ENCODE measurements around the gene HNRNPH3. TPM values are rescaled to one million over a fixed set of nuclear protein-coding genes. Genes with fewer than 3 reads are reported as not detected.
A peak's percentile ranks its signal among the peaks of the same experiment; 100 is the strongest.

HNRNPH3 gene
- polyA plus RNA-seq, 4 donors: 289 to 409 (median 372) TPM

DNA sequence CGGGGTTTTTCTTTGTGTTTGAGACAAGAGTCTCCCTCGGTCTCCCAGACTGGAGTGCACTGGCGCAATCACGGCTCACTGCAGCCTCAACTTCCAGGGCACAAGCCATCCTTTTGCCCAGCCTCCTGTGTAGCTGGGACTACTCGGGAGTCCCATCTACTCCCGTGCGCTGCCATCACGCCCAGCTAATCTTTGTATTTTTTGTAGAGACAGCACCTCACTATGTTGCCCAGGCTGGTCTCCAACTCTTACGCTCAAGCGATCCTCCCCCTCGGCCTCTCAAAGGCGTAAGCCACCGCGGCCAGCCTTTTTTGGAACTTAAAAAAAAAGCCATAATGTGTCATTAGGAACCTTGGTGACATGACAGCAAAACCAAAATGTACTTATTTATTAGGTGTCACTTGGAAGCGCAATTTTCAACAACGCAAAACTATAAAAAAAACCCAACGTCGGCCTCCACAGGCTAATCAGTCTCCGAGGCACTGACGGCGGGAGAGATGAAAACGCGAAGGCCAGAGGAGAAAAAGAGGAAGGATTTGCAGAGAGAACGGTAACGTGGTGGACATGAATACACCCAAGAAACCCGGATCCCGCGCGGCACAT, 911 bp upstream of the HNRNPH3 start:
- no peak for DNase-seq (ENCODE audit: low read depth in 4 of 4, low spot score in 3 of 4)

- peak in 3 of 4 donors; percentile 74 to 78 (median 74) for DNase-seq (ENCODE audit: low read depth in 4 of 4, low spot score in 3 of 4)
Observed at GRCh38 chr10:68332259-68333057, 594 bp downstream of the HNRNPH3 start, which contains the start of gene PBLD. PBLD (minus strand) TSS chr10:68332928; CDS start chr10:68306844, 26,084 bp downstream.

- DNase-seq (ENCODE audit: low read depth in 4 of 4, low spot score in 3 of 4): no peak
Observed at GRCh38 chr10:68333058-68333395, 1.2 kb downstream of the HNRNPH3 start.

- no peak for DNase-seq (ENCODE audit: low read depth in 4 of 4, low spot score in 3 of 4)
Observed at GRCh38 chr10:68333440-68334431, 1.9 kb downstream of the HNRNPH3 start.

GRCh38 chr10:68334672-68335467, 3.0 kb downstream of the HNRNPH3 start:
- no peak for DNase-seq (ENCODE audit: low read depth in 4 of 4, low spot score in 3 of 4)

DNA sequence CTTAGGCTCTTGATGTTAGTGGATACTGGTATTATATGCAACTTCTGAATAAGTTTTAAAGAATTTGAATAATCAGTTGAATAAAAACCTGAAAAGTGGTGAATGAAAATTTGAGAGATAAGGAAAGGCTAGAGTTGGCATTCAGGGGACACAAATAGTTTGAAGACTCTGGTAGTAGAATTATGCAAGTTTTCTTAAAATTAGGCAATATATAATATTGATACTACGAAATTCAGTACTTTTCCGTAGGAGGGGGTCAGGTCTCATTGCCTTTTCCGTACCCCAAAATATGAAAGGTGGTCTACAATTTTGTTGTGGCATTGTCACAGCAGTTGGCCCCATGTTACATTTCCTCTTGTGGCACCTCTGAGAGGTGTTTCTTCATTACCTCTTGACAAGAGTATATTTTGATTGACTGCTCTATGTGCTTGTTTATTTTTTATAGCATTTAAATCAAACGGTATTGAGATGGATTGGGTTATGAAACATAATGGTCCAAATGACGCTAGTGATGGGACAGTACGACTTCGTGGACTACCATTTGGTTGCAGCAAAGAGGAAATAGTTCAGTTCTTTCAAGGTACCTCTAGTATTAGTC, 5.0 kb downstream of the HNRNPH3 start:
- DNase-seq (ENCODE audit: low read depth in 4 of 4, low spot score in 3 of 4): no peak

GRCh38 chr10:68340358-68341080, 8.7 kb downstream of the HNRNPH3 start:
- no peak for DNase-seq (ENCODE audit: low read depth in 4 of 4, low spot score in 3 of 4)

DNA sequence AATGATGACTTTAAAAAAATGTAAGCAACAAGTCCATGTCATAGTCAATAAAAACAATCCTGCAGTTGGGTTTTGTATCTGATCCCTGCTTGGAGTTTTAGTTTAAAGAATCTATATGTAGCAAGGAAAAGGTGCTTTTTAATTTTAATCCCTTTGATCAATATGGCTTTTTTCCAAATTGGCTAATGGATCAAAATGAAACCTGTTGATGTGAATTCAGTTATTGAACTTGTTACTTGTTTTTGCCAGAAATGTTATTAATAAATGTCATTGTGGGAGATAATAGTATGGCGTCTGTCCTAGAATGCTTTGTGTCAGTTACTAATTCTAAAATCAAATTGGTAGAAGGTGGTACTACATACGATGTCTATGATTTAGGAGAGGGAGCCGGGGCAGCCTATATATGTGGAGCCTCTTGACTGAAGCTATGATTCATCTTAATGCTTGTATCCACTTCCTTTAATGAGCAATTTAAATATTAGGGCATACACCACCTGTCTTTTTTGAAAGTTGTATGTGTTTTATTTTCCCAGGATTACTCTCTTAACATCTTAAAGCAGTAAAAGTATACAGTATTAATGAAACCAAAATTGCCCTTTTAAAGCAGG, 11.1 kb downstream of the HNRNPH3 start:
- no peak for DNase-seq (ENCODE audit: low read depth in 4 of 4, low spot score in 3 of 4)

GRCh38 chr10:68345621-68346020, 13.8 kb downstream of the HNRNPH3 start:
- DNase-seq (ENCODE audit: low read depth in 4 of 4, low spot score in 3 of 4): no peak

DNA sequence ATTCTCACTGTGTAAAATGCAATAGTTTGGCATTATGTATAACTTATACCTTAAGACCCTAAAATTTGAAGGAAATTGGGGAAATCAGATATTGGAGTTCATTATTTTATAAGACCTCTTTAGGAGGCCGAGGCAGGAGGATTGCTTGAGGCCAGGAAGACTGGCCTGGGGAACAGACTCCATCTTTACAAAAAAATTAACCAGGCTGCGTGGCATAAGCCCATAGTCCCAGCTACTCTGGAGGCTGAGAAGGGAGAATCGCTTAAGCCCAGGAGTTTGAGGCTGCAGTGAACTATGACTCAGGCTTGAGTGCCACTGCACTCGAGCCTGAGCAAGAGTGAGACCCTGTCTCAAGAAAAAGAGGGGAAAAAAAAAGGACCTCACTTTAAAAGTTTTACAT, 14.9 kb downstream of the HNRNPH3 start:
- DNase-seq (ENCODE audit: low read depth in 4 of 4, low spot score in 3 of 4): no peak

DNA sequence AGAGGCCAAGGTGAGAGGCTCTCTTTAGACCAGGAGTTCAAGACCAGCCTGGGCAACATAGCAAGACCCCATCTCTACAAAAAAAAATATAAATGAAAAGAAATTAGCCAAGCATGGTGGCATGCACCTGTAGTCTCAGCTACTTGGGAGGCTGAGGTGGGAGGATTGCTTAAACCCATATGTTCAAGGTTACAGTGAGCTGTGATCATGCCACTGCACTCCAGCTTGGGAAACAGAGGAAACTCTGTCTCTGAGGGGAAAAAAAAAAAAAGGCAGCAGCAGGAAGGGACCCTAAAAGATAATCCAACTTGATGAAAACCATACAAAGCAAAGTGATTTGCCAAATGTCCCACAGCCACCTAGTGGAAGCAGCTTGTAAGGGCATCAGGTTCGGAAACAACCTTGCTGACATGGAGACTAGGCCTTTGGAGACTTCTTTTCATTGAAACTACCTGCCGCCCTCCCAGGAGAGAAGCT, 16.4 kb downstream of the HNRNPH3 start:
- DNase-seq (ENCODE audit: low read depth in 4 of 4, low spot score in 3 of 4): no peak

DNA sequence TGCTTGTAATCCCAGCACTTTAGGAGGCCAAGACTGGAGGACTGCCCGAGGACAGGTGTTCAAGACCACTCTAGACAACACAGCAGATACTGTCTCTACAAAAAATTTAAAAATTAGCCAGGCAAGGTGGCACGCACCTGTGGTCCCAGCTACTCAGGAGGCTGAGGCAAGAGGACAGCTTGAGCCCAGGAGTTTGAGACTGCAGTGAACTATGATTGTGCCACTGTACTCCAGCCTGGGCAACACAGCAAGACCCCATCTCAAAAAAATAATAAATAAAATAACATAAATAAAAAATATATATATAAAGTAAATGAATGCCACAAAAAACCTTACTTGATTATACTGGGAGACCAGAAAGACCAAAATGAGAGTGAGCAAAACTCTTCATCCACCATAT, 21.7 kb downstream of the HNRNPH3 start:
- DNase-seq (ENCODE audit: low read depth in 4 of 4, low spot score in 3 of 4): no peak

- no peak for DNase-seq (ENCODE audit: low read depth in 4 of 4, low spot score in 3 of 4)
Observed at GRCh38 chr10:68359189-68359588, 27.3 kb downstream of the HNRNPH3 start.

DNA sequence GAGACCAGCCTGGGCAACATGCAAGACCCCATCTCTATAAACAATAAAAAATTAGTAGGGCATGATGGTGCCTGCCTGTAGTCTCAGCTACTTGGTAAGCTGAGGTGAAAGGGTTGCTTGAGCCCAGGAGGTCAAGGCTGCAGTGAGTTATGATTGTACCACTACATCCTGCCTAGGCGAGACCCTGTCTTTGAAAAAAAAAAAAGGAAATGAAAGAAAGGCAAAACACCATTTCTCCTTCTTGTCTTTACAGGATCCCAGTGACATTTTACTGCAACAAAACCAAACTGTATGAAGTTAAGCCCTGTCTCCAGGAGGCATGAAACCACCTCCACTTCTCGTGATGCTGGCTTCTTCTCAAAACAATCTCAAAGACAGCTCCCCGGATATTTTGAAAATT, 30.7 kb downstream of the HNRNPH3 start:
- DNase-seq (ENCODE audit: low read depth in 4 of 4, low spot score in 3 of 4): no peak

DNA sequence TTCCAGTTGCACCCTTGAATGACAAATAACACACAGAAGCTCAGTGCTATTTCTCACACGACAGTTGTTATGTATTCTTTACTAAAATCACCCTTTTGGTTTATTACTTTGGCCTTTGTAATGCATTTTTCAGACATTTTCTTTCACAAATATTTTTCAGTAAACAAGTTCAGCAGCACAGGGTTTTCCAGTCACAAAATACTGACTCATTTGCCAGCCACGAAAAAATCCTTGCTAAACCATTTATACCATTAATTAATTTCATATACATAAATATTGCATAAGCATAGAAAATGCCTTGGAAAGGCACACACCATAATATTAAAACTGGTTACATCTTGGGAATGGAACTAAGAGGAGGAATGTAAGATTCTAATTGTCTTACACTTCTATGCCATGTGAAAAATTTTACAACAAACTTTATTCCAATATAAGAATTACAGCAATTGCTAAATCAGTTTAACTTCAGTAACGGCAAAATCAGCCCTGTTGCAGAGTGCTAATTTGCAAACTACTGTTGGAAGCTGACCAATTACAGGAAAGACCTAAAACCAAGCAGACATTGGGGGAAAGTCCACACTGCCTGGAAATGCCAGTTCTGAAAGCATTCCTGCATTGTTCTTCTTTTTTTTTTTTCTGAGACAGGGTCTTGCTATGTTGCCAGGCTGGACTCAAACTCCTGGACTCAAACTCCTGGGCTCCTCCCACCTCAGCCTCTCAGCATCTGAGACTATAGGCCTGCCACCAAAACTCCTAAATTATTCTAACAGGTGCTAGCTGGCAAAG, 32.4 kb downstream of the HNRNPH3 start:
- DNase-seq (ENCODE audit: low read depth in 4 of 4, low spot score in 3 of 4): no peak

DNA sequence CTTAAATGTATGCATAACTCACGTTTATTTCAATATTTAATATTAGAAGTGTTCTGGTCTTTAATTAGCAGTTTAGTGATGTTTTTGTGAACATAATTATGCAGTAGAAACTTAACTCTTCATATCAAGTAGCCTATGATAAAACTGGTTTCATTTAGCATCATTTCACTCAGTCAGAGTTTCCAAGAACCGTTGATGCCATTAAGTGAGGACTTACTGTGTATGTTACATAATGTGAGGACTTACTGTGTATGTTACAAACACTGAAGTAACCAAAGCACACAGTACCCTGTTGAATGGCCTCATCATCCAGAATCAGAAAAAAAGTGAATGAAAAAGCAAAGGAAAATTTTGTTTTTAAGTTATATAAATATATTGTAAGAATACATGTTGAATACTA, 33.7 kb downstream of the HNRNPH3 start:
- no peak for DNase-seq (ENCODE audit: low read depth in 4 of 4, low spot score in 3 of 4)

DNA sequence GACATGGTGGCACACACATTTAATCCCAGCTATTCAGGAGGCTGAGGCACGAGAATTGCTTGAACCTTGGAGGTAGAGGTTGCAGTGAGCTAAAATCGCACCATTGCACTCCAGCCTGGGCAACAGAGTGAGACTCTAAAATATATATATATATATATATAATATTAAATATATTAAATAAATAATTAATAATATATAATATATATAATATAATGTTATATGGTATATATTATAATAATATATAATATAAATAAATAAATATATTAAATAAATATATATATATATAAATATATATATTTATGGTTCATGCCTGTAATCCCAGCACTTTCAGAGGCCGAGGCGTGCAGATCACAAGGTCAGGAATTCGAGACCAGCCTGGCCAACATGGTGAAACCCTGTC, 34.7 kb downstream of the HNRNPH3 start:
- no peak for DNase-seq (ENCODE audit: low read depth in 4 of 4, low spot score in 3 of 4)

- no peak for DNase-seq (ENCODE audit: low read depth in 4 of 4, low spot score in 3 of 4)
Observed at GRCh38 chr10:68367121-68367520, 35.3 kb downstream of the HNRNPH3 start.
